SU-DHL-6 (cell line): ENCODE measurements around the gene SBK3.

Experiments used
- EZH2phosphoT487 ChIP-seq: fragments of 200-600 bp; sonication (generic), shearing (Covaris generic); conservative IDR thresholded peaks from 2 replicates; pipeline ENCODE4 v1.6.1; 2018; ENCODE audit warnings: mild to moderate bottlenecking, antibody characterized with exemption, low read length, moderate library complexity, mixed read lengths
- TF ChIP-seq, protein P1 (sequence below): fragments of 200-600 bp; sonication (generic); IDR thresholded peaks from one replicate; pipeline ENCODE4 v1.5.1; 2017; ENCODE audit warnings: antibody characterized with exemption, mild to moderate bottlenecking, low read length, moderate library complexity; ENCODE audit not compliant: insufficient read depth, poor library complexity, severe bottlenecking

DNA sequence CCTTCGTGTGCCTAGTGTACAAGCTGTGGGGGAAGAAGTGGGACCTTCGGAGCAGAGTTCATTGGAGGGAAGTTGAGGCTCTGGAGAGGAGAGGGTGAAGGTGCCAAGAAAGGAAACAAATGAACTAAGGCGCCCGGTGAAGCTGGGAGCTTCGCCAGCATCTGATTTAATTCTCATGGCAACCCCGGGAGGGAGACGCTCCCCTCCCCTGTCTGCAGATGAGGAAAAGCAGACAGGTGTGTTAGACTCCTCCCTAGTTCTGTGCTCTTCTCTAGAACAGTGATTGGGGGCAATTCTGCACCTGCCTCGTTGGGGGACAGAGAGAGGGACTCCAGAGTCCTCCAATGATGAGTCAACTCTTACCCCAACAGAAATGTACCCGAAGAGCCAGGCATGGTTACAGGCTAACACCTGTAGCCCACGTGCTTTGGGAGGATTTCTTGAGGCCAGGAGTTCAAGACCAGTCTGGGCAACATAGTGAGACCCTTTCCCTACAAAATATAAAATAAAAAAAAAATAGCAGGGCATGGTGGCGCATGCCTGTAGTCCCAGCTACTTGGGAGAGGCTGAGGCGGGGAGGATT is 52.9 kb downstream of the SBK3 start:
- TF ChIP-seq, protein P1, sequence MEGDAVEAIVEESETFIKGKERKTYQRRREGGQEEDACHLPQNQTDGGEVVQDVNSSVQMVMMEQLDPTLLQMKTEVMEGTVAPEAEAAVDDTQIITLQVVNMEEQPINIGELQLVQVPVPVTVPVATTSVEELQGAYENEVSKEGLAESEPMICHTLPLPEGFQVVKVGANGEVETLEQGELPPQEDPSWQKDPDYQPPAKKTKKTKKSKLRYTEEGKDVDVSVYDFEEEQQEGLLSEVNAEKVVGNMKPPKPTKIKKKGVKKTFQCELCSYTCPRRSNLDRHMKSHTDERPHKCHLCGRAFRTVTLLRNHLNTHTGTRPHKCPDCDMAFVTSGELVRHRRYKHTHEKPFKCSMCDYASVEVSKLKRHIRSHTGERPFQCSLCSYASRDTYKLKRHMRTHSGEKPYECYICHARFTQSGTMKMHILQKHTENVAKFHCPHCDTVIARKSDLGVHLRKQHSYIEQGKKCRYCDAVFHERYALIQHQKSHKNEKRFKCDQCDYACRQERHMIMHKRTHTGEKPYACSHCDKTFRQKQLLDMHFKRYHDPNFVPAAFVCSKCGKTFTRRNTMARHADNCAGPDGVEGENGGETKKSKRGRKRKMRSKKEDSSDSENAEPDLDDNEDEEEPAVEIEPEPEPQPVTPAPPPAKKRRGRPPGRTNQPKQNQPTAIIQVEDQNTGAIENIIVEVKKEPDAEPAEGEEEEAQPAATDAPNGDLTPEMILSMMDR: no peak
- TF ChIP-seq EZH2phosphoT487: no peak
